ENCODE data around the gene GRIA1. TPM values are rescaled to one million over a fixed set of nuclear protein-coding genes. Genes with fewer than 3 reads are reported as not detected.

GRIA1 gene
- total RNA-seq, 1 experiment from 2014 or later, result 0.81 TPM

DNA sequence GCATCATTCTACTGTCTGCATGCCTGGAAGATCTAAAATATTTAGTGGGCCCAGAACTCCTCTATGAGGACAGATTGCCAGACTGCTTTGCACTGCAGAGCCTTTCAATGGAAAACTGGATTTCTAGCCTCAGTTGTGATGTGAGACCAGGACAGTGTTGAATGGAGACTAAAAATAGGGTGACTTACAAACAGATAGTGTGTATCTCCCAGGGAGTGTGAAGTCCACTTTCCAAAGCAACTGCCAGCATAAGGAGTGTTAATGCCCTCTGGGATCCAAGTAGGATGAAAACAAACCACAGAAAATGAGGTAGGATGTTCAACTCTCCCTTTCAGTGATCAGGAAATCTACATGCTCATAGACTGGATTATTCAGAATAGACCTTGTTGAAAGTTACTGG, 119.5 kb downstream of the GRIA1 start:
- ChIA-PET POLR2A (interaction anchor here (0.7 kb wide), 1 partner anchor 95 kb away, joined by 3 read pairs; no protein-coding TSS in a partner anchor), CTCF (no interaction called here)
- H3K9me3 Mint-ChIP-seq, result no peaks in the 10 kb centered on the region
- TF ChIP-seq GABPB1 (CRISPR knock-in tag; IDR thresholded peaks at IDR 0.05), result no peak
- TF ChIP-seq NFYB (CRISPR knock-in tag; conservative IDR thresholded peaks at IDR 0.05; ENCODE audit: low read depth), result no peak
- TF ChIP-seq ETV6 (CRISPR knock-in tag; IDR thresholded peaks at IDR 0.05), result no peak
- TF ChIP-seq, protein P1, sequence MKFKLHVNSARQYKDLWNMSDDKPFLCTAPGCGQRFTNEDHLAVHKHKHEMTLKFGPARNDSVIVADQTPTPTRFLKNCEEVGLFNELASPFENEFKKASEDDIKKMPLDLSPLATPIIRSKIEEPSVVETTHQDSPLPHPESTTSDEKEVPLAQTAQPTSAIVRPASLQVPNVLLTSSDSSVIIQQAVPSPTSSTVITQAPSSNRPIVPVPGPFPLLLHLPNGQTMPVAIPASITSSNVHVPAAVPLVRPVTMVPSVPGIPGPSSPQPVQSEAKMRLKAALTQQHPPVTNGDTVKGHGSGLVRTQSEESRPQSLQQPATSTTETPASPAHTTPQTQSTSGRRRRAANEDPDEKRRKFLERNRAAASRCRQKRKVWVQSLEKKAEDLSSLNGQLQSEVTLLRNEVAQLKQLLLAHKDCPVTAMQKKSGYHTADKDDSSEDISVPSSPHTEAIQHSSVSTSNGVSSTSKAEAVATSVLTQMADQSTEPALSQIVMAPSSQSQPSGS (CRISPR knock-in tag; IDR thresholded peaks at IDR 0.05; ENCODE audit: borderline replicate concordance, low read depth), result no peak
- TF ChIP-seq ESRRA (CRISPR knock-in tag; IDR thresholded peaks at IDR 0.05; ENCODE audit: borderline replicate concordance), result no peak
- TF ChIP-seq, protein P2, sequence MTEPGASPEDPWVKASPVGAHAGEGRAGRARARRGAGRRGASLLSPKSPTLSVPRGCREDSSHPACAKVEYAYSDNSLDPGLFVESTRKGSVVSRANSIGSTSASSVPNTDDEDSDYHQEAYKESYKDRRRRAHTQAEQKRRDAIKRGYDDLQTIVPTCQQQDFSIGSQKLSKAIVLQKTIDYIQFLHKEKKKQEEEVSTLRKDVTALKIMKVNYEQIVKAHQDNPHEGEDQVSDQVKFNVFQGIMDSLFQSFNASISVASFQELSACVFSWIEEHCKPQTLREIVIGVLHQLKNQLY (CRISPR knock-in tag; IDR thresholded peaks at IDR 0.05), result no peak
- TF ChIP-seq, protein P3, sequence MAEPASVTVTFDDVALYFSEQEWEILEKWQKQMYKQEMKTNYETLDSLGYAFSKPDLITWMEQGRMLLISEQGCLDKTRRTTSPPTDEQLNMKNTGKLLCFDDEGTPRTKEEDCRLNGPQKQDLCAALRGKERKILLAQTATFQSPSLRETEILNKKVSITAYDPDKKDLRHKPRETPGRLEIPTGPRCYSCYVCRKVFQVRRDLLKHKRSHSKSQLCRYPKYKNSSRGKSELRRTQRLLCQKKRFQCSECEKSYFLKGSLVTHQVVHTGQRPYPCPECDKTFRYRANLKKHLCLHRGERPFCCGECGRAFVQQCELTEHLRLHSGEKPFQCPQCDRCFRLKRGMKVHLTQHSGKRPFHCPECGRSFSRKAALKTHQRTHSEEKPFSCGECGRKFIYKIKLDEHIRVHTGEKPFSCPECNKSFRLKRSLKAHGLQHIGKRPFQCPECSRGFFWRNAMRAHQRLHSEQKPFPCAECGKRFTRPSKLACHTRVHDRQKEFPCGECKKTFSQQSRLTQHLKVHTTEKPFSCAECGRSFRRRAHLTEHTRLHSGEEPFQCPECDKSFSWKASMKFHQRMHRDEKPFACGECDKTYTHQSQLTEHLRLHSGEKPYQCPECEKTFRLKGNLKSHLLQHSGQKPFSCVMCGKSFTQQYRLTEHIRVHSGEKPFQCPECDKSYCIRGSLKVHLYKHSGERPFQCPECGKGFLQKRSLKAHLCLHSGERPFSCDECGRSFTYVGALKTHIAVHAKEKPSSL (CRISPR knock-in tag; conservative IDR thresholded peaks at IDR 0.05), result no peak
- no peak for TF ChIP-seq ZNF416 (CRISPR knock-in tag; IDR thresholded peaks at IDR 0.05)
- TF ChIP-seq, protein P4, sequence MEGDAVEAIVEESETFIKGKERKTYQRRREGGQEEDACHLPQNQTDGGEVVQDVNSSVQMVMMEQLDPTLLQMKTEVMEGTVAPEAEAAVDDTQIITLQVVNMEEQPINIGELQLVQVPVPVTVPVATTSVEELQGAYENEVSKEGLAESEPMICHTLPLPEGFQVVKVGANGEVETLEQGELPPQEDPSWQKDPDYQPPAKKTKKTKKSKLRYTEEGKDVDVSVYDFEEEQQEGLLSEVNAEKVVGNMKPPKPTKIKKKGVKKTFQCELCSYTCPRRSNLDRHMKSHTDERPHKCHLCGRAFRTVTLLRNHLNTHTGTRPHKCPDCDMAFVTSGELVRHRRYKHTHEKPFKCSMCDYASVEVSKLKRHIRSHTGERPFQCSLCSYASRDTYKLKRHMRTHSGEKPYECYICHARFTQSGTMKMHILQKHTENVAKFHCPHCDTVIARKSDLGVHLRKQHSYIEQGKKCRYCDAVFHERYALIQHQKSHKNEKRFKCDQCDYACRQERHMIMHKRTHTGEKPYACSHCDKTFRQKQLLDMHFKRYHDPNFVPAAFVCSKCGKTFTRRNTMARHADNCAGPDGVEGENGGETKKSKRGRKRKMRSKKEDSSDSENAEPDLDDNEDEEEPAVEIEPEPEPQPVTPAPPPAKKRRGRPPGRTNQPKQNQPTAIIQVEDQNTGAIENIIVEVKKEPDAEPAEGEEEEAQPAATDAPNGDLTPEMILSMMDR (IDR thresholded peaks at IDR 0.05), result no peak
- TF ChIP-seq, protein P5, sequence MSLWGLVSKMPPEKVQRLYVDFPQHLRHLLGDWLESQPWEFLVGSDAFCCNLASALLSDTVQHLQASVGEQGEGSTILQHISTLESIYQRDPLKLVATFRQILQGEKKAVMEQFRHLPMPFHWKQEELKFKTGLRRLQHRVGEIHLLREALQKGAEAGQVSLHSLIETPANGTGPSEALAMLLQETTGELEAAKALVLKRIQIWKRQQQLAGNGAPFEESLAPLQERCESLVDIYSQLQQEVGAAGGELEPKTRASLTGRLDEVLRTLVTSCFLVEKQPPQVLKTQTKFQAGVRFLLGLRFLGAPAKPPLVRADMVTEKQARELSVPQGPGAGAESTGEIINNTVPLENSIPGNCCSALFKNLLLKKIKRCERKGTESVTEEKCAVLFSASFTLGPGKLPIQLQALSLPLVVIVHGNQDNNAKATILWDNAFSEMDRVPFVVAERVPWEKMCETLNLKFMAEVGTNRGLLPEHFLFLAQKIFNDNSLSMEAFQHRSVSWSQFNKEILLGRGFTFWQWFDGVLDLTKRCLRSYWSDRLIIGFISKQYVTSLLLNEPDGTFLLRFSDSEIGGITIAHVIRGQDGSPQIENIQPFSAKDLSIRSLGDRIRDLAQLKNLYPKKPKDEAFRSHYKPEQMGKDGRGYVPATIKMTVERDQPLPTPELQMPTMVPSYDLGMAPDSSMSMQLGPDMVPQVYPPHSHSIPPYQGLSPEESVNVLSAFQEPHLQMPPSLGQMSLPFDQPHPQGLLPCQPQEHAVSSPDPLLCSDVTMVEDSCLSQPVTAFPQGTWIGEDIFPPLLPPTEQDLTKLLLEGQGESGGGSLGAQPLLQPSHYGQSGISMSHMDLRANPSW (CRISPR knock-in tag; conservative IDR thresholded peaks at IDR 0.05; ENCODE audit: low read depth), result no peak
- no peak for TF ChIP-seq NFE2L1 (CRISPR knock-in tag; IDR thresholded peaks at IDR 0.05)
- no peak for TF ChIP-seq HMGA2 (CRISPR knock-in tag; IDR thresholded peaks at IDR 0.05)
- TF ChIP-seq, protein P6, sequence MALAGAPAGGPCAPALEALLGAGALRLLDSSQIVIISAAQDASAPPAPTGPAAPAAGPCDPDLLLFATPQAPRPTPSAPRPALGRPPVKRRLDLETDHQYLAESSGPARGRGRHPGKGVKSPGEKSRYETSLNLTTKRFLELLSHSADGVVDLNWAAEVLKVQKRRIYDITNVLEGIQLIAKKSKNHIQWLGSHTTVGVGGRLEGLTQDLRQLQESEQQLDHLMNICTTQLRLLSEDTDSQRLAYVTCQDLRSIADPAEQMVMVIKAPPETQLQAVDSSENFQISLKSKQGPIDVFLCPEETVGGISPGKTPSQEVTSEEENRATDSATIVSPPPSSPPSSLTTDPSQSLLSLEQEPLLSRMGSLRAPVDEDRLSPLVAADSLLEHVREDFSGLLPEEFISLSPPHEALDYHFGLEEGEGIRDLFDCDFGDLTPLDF (CRISPR knock-in tag; IDR thresholded peaks at IDR 0.05), result no peak
- TF ChIP-seq, protein P7, sequence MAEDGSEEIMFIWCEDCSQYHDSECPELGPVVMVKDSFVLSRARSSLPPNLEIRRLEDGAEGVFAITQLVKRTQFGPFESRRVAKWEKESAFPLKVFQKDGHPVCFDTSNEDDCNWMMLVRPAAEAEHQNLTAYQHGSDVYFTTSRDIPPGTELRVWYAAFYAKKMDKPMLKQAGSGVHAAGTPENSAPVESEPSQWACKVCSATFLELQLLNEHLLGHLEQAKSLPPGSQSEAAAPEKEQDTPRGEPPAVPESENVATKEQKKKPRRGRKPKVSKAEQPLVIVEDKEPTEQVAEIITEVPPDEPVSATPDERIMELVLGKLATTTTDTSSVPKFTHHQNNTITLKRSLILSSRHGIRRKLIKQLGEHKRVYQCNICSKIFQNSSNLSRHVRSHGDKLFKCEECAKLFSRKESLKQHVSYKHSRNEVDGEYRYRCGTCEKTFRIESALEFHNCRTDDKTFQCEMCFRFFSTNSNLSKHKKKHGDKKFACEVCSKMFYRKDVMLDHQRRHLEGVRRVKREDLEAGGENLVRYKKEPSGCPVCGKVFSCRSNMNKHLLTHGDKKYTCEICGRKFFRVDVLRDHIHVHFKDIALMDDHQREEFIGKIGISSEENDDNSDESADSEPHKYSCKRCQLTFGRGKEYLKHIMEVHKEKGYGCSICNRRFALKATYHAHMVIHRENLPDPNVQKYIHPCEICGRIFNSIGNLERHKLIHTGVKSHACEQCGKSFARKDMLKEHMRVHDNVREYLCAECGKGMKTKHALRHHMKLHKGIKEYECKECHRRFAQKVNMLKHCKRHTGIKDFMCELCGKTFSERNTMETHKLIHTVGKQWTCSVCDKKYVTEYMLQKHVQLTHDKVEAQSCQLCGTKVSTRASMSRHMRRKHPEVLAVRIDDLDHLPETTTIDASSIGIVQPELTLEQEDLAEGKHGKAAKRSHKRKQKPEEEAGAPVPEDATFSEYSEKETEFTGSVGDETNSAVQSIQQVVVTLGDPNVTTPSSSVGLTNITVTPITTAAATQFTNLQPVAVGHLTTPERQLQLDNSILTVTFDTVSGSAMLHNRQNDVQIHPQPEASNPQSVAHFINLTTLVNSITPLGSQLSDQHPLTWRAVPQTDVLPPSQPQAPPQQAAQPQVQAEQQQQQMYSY (CRISPR knock-in tag; IDR thresholded peaks at IDR 0.05), result no peak
- no peak for TF ChIP-seq ZNF121 (CRISPR knock-in tag; IDR thresholded peaks at IDR 0.05)
- TF ChIP-seq, protein P8, sequence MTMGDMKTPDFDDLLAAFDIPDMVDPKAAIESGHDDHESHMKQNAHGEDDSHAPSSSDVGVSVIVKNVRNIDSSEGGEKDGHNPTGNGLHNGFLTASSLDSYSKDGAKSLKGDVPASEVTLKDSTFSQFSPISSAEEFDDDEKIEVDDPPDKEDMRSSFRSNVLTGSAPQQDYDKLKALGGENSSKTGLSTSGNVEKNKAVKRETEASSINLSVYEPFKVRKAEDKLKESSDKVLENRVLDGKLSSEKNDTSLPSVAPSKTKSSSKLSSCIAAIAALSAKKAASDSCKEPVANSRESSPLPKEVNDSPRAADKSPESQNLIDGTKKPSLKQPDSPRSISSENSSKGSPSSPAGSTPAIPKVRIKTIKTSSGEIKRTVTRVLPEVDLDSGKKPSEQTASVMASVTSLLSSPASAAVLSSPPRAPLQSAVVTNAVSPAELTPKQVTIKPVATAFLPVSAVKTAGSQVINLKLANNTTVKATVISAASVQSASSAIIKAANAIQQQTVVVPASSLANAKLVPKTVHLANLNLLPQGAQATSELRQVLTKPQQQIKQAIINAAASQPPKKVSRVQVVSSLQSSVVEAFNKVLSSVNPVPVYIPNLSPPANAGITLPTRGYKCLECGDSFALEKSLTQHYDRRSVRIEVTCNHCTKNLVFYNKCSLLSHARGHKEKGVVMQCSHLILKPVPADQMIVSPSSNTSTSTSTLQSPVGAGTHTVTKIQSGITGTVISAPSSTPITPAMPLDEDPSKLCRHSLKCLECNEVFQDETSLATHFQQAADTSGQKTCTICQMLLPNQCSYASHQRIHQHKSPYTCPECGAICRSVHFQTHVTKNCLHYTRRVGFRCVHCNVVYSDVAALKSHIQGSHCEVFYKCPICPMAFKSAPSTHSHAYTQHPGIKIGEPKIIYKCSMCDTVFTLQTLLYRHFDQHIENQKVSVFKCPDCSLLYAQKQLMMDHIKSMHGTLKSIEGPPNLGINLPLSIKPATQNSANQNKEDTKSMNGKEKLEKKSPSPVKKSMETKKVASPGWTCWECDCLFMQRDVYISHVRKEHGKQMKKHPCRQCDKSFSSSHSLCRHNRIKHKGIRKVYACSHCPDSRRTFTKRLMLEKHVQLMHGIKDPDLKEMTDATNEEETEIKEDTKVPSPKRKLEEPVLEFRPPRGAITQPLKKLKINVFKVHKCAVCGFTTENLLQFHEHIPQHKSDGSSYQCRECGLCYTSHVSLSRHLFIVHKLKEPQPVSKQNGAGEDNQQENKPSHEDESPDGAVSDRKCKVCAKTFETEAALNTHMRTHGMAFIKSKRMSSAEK (CRISPR knock-in tag; IDR thresholded peaks at IDR 0.05; ENCODE audit: borderline replicate concordance), result no peak
- no peak for TF ChIP-seq CREB1 (CRISPR knock-in tag; IDR thresholded peaks at IDR 0.05)
- TF ChIP-seq RELA (CRISPR knock-in tag; IDR thresholded peaks at IDR 0.05; ENCODE audit: borderline replicate concordance), result no peak
- TF ChIP-seq GTF2I (CRISPR knock-in tag; conservative IDR thresholded peaks at IDR 0.05), result no peak
- no peaks in the 10 kb centered on the region for H3K27me3 Mint-ChIP-seq (ENCODE audit: low read depth)
- DNase-seq (ENCODE audit: low spot score) (no peak), ATAC-seq (no peak)
- peaks cover 7% of the 10 kb centered on the region for H3K4me1 Mint-ChIP-seq
- H3K4me3 Mint-ChIP-seq, result no peak overlapping the region
- H3K27ac Mint-ChIP-seq, result no peak overlapping the region
- no peaks in the 10 kb centered on the region for H3K36me3 Mint-ChIP-seq

All from WTC11 (cell line).